DMS53 treated with DMSO at 0.1 percent for 48 hours (cell line): ENCODE measurements around the gene EHD3.
"Not testable (repeated sequence)": the region's sequence is repeated elsewhere in the genome, so short reads cannot be mapped to it uniquely, and the experiment has no call there.

Source experiments
- DNase-seq: peaks from one replicate; lab custom pipeline; 2025; ENCODE audit not compliant: unreplicated experiment; lab: John Stamatoyannopoulos, UW

The EHD3 gene

GRCh38 chr2:31283193-31283919 lies 49.4 kb downstream of the EHD3 start:
- DNase-seq: not testable (repeated sequence)

DNA sequence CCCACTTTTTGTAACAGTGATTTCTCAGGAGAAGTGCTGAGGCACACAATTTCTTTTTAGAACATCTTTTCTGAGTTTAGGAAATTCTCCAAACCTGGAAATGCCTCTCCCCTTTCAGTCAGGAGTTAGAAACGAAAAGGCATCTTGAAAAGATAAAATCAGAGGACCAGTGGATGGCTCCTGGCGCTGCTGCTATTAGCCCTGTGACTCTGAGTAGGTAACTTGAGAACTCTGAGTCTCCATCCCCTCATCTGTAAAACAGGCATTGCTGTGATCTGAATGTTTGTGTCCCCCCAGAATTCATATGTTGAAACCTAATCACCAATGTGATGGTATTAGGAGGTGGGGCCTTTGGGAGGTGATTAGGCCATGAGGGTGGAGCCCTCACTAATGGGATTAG lies 50.2 kb downstream of the EHD3 start:
- no peak for DNase-seq

- DNase-seq: no peak
Measured at GRCh38 chr2:31286230-31286629, 52.3 kb downstream of the EHD3 start.

DNA sequence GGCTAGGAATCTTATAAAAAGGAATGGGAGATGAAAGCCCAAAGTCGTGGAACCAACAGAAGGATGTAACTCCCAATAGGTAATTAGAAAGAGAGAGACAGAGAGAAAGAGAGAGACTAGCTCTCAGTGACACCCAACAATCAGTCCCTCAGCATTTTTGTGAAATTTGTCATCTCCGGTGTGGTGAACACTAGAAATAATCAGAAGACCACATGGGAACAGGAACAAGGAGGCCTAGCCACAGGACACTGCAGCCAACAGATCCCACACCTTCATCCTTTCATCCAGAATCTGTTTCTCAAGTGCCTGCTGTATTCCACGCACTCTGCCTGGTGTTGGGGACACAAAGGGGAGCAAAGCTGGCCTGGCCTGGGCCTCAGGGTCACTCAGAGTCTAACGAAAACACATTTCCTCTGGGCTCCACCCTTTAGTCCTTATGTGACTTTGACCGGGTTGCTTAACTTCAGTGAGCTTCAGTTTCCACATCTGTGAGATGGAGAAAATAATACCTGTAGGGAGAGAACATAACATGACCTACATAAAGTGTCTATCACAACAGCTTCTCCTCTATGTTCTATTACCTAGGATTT lies 53.1 kb downstream of the EHD3 start:
- DNase-seq: no peak

DNA sequence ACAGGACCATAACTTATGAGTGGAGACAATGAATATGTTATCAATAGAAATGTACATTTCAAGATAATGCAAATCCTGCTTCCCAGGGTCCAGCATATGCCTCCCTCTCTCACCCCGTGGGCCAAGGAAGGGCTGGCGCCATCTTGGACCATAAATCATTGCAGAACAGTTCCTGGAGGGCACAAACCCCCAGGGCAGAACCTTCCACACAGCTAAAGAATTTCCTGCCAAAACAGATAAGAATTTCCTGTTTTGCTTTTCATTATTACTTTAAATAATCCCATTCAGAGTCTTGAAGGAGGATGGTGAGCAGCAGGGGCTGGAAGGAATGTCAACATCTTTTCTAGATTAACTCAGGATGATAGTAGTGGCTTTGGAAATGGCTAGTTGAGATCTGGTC lies 53.7 kb downstream of the EHD3 start:
- no peak for DNase-seq

GRCh38 chr2:31294196-31294595 lies 60.2 kb downstream of the EHD3 start:
- no peak for DNase-seq

GRCh38 chr2:31296641-31297287 lies 62.8 kb downstream of the EHD3 start:
- DNase-seq: no peak

GRCh38 chr2:31297751-31298150 lies 63.8 kb downstream of the EHD3 start:
- DNase-seq: no peak

DNA sequence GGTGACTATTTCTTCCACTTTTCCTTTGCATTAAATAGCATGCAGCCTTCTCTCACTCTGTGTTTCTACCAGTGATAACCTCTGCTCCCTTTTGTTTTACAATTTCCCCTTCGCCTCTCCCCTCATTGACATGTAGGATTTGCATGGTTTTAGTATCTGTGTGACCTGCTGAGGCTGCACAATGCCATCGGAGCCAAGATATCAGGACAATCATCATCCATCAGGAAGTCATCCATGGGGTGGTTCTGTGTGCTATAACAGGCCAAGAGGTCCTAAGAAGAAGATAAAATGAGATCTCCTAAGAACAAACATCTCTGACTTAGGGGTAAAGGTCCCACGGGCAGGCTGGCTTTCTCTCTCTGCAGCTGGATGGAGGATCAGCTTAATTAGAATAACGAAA lies 65.6 kb downstream of the EHD3 start:
- DNase-seq: no peak

- DNase-seq: no peak
Measured at GRCh38 chr2:31300309-31300708, 66.4 kb downstream of the EHD3 start.

- DNase-seq: no peak
Measured at GRCh38 chr2:31302940-31303563, 69.1 kb downstream of the EHD3 start.

DNA sequence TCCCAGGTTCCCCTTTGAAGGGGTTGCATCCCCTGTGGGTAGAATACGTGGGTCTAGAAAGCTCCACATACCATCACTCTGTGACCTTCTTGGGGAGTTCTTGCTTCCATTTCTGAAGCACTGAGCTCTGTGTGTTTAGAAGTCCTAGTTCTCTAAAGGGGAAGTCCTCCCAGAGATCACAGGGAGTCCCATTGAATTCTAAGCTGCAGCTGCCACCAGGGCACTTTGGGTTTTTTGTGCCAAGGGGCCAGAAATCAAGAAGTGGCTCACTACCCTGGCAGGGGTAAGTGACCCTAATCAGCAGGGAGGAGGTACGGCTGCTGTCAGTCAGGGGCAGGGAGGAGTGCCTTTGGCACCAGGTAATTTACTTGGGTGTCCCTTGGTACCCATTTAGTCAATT lies 70.9 kb downstream of the EHD3 start:
- DNase-seq: no peak

DNA sequence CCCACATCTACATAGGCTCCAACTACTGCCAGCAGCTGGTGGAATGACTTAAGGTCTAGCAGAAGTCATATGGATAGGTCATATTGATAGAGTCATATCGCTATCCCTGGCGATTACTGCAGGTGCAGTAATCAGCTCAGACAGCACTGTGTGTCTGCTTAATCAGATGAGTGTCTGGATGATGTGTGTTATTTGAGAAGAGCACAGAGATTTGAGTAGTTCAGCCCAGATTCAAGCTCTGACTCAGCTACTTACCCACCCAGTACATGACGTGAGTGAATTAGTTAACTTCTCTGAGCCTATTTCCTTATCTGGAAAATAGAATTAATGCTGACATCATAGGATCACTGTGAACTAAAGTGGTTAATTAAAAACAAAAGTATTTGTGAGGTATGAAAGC lies 78.9 kb downstream of the EHD3 start:
- DNase-seq: no peak

- DNase-seq: no peak
Measured at GRCh38 chr2:31314761-31315160, 80.8 kb downstream of the EHD3 start.

GRCh38 chr2:31317396-31317795 lies 83.4 kb downstream of the EHD3 start:
- no peak for DNase-seq

- no peak for DNase-seq
Measured at GRCh38 chr2:31318361-31319336, 84.7 kb downstream of the EHD3 start.
